Chondrocyte (in vitro differentiated cells): Measurements from ENCODE around the gene RIPOR2. TPM values are rescaled to one million over a fixed set of nuclear protein-coding genes. Genes with fewer than 3 reads are reported as not detected.
A peak's percentile ranks its signal among the peaks of the same experiment; 100 is the strongest.

Experiments
- DNase-seq: peaks from one replicate; pipeline ENCODE4 v3.0.0; 2021; ENCODE audit warnings: mixed read lengths, low spot score
- H3K27ac Mint-ChIP-seq: one replicate; pipeline ENCODE4 v1.8.0; 2021; ENCODE audit warnings: mild to moderate bottlenecking, moderate library complexity, mixed read lengths; ENCODE audit not compliant: unreplicated experiment
- H3K27me3 Mint-ChIP-seq: 2 replicates; pipeline ENCODE4 v1.8.0; 2021; ENCODE audit warnings: low read depth, mixed read lengths
- H3K36me3 Mint-ChIP-seq: 2 replicates; pipeline ENCODE4 v1.8.0; 2021; ENCODE audit warnings: low read depth, mixed read lengths
- H3K4me1 Mint-ChIP-seq: 2 replicates; pipeline ENCODE4 v1.8.0; 2021; ENCODE audit warnings: low read depth, mild to moderate bottlenecking, mixed read lengths
- H3K4me3 Mint-ChIP-seq: one replicate; pipeline ENCODE4 v1.8.0; 2021; ENCODE audit warnings: mild to moderate bottlenecking, moderate library complexity, mixed read lengths; ENCODE audit not compliant: unreplicated experiment
- H3K9me3 Mint-ChIP-seq: 2 replicates; pipeline ENCODE4 v1.8.0; 2021; ENCODE audit warnings: low read depth, mixed read lengths
- total RNA-seq: library from RNA; stranded (reverse); gene quantifications from 3 replicates; pipeline ENCODE4 v1.2.1, GENCODE V29; 2021
- TF ChIP-seq, protein P1 (sequence below): fragments of 200-600 bp; sonication (generic); IDR thresholded peaks from 2 replicates; pipeline ENCODE4 v1.5.0; 2021; ENCODE audit warnings: antibody characterized with exemption, mild to moderate bottlenecking, moderate library complexity

RIPOR2 gene
- total RNA-seq, 1 donor from 2014 or later, result 0.62 TPM

DNA sequence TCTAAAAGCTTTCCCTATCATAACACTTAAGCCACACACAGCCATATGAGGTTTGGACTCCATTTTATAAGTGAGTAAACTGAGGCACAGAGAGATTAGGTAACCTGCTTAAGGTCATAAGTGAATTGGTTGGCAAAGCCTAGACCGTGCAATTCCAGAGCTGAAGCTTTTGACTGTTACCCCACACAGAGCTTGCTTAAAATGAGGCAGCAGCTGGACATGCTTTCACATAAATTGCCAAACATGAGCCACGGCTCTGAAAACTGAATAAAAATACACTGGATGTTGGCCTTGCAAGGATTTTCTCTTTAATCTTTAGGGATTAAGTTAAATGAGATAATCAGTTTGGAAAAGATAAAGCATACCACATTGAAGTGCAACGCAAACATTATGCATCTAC, 2.5 kb downstream of the RIPOR2 start:
- H3K27ac Mint-ChIP-seq, result no peak overlapping the region
- DNase-seq, result no peak
- no peaks in the 10 kb centered on the region for H3K9me3 Mint-ChIP-seq
- H3K4me1 Mint-ChIP-seq, result peaks cover 47% of the 10 kb centered on the region
- H3K36me3 Mint-ChIP-seq, result no peaks in the 10 kb centered on the region
- TF ChIP-seq, protein P1, sequence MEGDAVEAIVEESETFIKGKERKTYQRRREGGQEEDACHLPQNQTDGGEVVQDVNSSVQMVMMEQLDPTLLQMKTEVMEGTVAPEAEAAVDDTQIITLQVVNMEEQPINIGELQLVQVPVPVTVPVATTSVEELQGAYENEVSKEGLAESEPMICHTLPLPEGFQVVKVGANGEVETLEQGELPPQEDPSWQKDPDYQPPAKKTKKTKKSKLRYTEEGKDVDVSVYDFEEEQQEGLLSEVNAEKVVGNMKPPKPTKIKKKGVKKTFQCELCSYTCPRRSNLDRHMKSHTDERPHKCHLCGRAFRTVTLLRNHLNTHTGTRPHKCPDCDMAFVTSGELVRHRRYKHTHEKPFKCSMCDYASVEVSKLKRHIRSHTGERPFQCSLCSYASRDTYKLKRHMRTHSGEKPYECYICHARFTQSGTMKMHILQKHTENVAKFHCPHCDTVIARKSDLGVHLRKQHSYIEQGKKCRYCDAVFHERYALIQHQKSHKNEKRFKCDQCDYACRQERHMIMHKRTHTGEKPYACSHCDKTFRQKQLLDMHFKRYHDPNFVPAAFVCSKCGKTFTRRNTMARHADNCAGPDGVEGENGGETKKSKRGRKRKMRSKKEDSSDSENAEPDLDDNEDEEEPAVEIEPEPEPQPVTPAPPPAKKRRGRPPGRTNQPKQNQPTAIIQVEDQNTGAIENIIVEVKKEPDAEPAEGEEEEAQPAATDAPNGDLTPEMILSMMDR, result no peak
- no peak overlapping the region for H3K4me3 Mint-ChIP-seq
- no peaks in the 10 kb centered on the region for H3K27me3 Mint-ChIP-seq

DNA sequence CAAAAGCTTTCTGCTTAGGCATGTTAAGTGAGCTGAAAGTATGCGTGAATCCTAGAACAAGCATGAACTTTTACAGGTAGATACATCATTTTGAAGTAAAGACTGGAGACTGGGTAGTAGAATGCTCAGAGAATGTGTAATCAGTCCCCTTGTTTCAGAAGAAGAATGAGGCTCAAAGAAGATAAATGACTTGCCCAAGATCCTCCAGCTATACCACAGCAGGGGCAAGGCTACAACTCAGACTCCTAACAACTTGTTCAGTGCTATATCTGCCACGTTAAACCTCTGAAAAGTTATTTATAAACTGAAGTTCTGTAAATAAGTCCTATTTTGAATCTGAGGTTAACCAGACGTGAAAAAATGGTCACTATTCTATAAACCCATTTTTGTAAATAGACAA, 2.9 kb downstream of the RIPOR2 start:
- DNase-seq, result no peak
- no peaks in the 10 kb centered on the region for H3K36me3 Mint-ChIP-seq
- TF ChIP-seq, protein P1, result no peak
- H3K4me3 Mint-ChIP-seq, result no peak overlapping the region
- H3K27ac Mint-ChIP-seq, result no peak overlapping the region
- H3K9me3 Mint-ChIP-seq, result no peaks in the 10 kb centered on the region
- peaks cover 52% of the 10 kb centered on the region for H3K4me1 Mint-ChIP-seq
- no peaks in the 10 kb centered on the region for H3K27me3 Mint-ChIP-seq

DNA sequence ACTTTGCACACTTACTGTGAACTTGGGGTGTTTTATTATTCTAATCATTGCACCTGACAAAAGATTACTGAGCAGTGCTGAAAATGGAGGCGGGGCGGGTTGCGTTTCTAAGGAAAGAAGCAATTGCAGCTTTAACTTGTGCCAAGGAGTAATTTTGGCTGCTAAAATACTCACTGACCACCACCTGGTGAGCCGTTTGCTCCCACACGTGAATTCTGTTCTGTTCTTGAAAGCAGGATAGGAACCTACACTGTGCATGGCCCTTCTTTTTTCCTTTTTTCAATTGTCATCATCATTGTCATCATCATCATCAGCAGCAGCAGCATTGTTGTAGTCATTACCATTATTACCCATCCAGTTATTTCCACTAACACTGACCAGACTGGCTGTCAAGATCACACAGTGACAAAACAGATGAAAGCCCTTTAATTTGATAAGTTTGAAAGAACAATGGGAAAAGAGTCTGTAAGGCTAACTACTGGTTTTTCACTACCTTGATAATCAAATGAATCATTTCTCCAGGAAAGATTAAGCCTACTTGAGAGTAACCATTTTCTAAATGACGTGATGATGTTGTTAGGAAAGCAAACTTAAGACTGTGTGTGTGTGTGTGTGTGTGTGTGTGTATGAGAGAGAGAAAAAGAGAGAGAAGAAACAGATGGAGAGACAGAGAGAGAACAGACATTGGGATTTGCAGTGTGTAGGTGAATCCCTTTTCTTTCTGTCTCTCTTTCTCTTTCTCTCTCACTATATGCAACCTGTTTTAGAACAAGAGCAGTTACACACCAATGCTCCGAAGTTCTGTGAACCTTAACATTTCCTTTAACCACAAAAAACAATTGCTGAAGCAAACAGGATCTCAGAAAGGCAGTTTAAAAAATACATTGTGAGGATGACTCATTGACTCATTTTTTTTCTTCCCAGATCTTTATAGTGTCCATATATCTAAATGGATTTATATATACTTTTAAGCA, 3.8 kb downstream of the RIPOR2 start:
- peak overlapping the region; percentile 42 for H3K27ac Mint-ChIP-seq
- no peak overlapping the region for H3K4me3 Mint-ChIP-seq
- H3K36me3 Mint-ChIP-seq, result no peaks in the 10 kb centered on the region
- DNase-seq, result no peak
- peaks cover 57% of the 10 kb centered on the region for H3K4me1 Mint-ChIP-seq
- H3K9me3 Mint-ChIP-seq, result no peaks in the 10 kb centered on the region
- TF ChIP-seq, protein P1, result no peak
- H3K27me3 Mint-ChIP-seq, result no peaks in the 10 kb centered on the region

DNA sequence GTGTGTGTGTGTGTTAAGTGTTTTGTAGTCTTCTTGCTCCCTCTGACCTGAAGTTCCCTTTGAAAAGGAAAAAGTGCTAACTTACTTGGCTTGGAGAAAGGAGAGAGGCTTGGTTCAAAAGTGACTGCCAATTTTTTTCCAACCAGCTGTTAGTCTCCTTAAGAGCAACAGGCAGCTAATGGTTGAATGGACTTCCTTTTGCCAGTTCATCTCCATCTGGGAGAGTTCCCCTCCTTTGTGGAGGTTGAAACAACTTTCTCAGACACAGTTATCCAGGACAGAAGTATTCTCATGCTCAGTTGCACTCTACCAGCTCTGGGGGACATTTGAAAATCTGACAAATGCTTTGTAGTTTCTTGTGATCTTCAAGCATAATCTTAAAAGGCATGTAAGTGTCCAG, 4.5 kb downstream of the RIPOR2 start:
- H3K36me3 Mint-ChIP-seq, result no peaks in the 10 kb centered on the region
- TF ChIP-seq, protein P1, result no peak
- no peaks in the 10 kb centered on the region for H3K27me3 Mint-ChIP-seq
- peak overlapping the region; percentile 49 for H3K27ac Mint-ChIP-seq
- H3K4me3 Mint-ChIP-seq, result no peak overlapping the region
- peaks cover 57% of the 10 kb centered on the region for H3K4me1 Mint-ChIP-seq
- DNase-seq, result no peak
- no peaks in the 10 kb centered on the region for H3K9me3 Mint-ChIP-seq

DNA sequence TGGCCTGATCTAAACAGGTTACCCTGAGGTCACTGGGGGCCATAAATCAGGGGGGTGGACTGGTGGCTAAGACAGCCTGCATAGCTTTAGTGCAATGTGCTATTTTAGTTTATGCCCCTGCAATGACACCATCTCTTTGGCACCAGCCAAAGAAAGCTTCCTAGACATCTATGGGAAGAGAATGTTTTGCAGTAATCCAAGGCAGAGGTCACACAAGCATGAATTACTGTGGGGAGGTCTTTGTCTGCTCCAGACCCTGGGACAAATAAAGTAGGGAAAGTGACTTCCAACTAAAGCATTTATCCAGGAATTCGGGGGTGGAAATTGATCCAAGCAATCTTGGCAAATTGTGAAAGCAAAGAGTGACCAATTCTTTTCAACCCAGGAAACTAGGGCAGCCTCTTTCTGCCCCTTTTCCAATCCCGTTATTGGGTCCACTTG, 5.3 kb downstream of the RIPOR2 start:
- H3K27ac Mint-ChIP-seq, result peak overlapping the region; percentile 76
- H3K4me3 Mint-ChIP-seq, result no peak overlapping the region
- TF ChIP-seq, protein P1, result no peak
- DNase-seq, result no peak
- no peaks in the 10 kb centered on the region for H3K27me3 Mint-ChIP-seq
- peaks cover 54% of the 10 kb centered on the region for H3K4me1 Mint-ChIP-seq
- no peaks in the 10 kb centered on the region for H3K9me3 Mint-ChIP-seq
- H3K36me3 Mint-ChIP-seq, result no peaks in the 10 kb centered on the region
